Measurements from ENCODE around the gene EVX1.

The EVX1 gene

DNA sequence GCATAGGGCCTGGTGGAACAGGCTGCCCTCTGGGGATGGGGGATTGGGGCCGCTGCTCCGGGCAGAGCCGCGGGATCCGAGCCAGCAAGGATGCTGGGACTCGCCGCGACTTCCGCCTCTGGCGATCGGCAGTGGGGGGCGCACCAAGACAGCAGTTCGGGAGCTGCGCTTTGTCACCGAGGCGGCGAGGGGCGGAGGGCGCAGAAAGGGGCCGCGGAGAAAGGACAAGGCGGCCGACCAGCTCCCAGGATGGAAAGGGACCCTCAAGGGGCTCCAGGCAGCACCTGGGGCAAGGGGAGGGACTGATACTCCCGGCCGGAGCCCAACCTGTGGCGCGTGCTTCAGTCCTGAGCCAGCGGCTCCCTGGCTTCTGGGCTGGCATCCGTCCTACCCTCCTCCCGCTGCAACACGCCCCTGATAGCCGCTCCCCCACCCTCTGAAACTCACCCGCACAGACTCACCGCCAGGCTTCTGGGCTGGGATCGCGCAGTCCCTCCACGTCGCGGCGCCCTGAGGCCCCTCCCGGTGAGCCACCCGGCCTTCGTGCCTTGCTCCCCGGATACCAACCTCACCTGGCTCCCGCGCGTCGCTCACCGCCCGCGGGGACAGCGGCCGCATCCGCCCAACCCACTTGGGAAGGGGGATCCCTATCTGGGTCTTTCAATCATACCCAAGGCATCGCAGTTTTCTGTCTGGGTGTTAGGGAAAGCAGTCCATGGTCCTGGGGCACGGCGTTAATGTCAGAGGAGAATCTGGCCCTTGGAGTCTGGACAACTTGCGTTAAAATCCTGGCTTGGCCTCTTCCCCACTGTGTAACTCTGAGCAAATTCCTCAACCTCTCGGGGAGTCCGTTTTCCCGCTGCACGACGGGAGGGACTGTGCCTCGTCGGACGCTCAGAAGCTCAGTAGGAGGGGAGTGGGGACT lies 7.0 kb upstream of the EVX1 start:
- DNase-seq = no peak

GRCh38 chr7:27237735-27238334 lies 4.8 kb upstream of the EVX1 start:
- DNase-seq = no peak

GRCh38 chr7:27238979-27239386 lies 3.6 kb upstream of the EVX1 start:
- no peak for DNase-seq

DNA sequence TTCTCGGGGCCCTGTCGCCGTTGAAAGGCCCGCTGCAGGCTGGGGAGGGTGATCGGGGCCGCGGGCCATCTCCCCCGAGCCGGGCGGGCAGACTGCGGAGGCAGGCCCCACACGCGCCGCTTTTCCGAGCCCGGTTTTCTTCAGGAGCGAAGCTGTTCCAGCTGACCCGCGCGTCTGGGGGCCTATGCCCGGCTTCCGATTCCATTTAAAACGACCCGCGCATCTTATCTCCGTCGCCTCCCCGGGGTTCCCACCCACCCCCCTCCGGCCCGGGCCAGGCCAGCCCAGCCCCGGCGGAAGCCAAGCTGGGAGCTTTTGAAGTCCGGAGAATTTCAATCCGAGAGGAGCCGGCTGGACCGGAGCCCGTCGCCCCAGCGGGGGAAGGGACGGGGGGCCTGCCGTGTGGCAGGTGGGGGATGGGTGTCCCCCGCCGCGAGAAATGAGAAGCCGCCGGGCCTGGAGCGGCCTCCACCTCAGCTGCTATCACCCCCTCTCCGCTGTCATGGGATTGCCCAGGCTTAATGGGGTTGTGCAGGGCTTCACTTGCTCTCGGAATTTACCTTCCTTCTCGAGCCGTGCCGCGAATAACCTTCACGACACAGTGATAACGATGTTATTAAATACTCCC lies 3.1 kb upstream of the EVX1 start:
- no peak for DNase-seq

GRCh38 chr7:27240015-27240731 lies 2.4 kb upstream of the EVX1 start:
- DNase-seq = no peak

GRCh38 chr7:27241189-27242056 lies 1.2 kb upstream of the EVX1 start:
- DNase-seq = no peak

GRCh38 chr7:27242154-27242553 lies 448 bp upstream of the EVX1 start:
- DNase-seq = no peak

- DNase-seq = no peak
Measured at GRCh38 chr7:27243340-27244163, 950 bp downstream of the EVX1 start.

DNA sequence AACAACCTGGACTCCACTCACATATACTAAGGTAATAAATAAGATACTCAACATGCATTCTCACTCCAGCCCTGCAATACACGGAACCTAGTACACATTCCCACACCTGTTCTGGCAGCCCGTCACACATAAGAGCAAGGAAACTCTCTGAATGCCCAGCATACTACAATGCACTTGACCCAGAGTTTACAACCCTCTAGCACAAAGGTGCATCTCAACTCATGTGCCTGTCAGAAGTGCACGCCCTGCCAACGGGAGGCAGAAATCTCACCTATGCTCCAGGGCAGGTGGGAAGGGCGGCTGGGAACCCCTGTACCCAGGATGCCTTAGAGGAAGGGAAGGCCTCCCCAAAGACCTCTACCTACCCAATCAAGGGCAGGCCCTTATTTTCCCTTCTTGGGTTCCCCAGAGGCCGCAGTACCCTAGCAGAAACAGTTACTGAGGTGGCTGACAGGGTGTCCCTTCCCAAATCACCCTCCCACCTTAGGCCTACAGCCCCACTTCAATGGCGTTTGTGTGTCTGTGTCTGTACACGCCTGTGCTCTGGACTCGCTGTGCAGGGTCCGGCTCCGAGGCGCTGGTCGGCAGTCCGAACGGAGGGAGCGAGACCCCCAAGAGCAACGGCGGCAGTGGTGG lies 2.0 kb downstream of the EVX1 start:
- no peak for DNase-seq

GRCh38 chr7:27245124-27245797 lies 2.7 kb downstream of the EVX1 start:
- DNase-seq = no peak

- DNase-seq = no peak
Measured at GRCh38 chr7:27245798-27246691, 3.4 kb downstream of the EVX1 start.

GRCh38 chr7:27247000-27247399 lies 4.4 kb downstream of the EVX1 start:
- no peak for DNase-seq

GRCh38 chr7:27247452-27248426 lies 5.1 kb downstream of the EVX1 start:
- no peak for DNase-seq

DNA sequence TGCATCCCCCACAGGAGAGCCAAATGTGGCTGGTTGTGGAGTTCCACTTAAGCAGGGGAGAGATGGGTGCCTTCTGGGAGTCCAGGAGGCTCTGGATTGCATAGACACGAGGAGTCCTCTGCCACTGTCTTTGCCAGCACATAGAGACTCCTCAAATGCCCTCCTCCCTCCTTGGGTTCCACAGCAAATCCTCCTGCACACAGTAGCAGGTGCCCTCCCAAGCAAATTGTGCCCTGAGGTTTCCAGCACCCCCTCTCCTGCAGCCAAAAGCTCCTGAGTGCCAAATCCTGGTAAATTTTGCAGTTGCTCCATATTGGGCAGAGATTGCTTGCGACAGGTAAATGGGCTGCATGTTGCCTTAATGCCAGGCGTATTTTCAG lies 5.8 kb downstream of the EVX1 start:
- no peak for DNase-seq

DNA sequence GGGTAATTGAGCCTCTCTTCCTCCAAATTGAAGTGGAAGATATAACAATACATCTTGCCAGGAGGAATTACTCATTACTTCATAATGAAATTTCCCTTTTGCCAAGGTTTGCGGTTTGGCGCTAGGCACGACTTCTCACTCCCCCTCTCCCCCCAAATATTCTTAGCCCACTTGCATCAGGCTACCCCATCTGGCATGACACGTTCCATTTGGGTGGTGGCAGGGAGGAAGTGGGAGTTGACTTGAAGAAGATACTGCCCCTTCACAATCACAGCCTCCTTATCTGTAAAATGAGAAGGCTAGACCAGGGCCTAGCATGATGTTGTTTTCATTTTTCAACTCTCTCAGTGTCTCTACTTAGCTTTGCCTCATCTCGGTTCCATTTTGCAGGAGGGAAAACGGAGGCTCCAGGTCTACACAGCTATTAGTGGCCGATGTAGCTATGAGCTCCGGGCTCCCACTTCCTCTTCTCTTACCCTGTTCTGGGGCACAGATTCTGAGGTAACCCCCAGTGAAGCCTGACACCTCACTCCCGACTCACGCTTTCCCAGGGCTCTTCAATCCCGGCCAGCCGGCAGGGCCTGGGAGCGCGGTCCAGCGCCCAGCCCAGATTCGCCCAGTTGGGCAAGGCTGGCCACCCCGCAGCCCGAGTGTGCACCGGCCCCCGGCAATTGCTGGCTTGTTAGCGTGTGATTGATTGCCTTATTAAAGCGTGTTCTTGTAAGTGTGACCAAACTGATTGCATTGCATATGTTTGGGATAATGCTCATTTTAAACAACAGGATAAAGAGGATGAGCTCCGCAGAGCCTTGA lies 6.5 kb downstream of the EVX1 start:
- no peak for DNase-seq

DNA sequence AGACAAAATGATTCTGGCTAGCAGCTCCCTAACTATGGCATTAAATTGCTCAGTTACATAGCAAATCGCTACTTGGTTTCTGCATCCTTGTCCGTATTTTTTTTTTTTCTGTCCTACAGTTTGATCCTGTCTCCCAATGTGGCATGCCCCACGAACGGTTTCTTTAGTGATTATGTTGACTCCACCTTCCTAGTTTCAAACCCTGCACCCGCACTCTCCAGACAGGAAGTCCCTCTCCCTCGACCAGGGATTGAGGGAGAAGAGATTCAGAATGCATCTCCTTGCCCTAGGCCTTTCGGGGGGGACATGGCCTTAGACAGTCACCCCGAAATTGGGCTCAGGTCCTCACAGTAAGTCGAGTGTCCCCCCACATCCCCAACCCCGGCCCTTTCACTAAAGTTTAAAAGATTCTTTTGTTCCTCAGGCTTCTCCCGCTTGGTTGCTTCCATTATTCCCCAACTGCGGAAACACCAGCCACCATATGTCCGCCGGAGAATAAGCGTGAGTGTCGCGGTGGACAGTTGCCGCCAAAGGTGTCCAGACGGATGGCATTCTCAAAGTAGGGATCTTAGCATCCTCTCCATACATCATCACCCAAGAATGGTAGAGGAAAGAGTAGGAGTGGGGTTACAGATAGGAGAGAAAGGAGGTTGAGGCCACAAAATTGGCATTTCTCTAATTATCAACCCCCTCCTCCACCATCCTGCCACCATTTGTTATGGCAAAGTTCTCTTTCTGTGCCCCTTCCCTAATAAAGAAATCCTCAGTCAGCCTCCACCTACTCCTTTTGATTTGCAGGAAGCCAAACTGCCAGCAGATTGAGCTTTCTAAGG lies 7.3 kb downstream of the EVX1 start:
- no peak for DNase-seq

All from KG1 (cell line).